ENCODE results near the gene ARL8B. TPM values are rescaled to one million over a fixed set of nuclear protein-coding genes. Genes with fewer than 3 reads are reported as not detected.
"Not testable (repeated sequence)": the region's sequence is repeated elsewhere in the genome, so short reads cannot be mapped to it uniquely, and the experiment has no call there.

The ARL8B gene
- total RNA-seq, 1 experiment from 2014 or later, result 43.8 TPM

DNA sequence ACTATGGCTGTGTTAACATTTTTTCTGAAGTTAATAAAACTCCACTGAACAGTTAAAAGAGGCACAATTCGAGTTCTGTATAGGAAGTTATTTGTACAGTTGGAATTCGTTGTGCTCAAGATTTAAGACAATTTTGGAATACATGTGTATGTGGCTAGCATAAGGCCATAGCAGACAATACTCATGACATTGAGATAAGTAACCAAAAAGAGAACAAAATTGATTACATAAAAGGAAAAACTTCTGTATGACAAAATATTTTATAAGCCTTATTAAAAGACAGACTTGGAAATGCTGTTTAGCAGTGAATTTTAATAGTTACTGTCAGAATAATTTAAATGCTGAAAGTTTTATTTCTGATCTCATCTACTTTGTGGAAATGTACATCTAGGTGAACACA is 47.7 kb downstream of the ARL8B start:
- no peak overlapping the region for H3K4me3 ChIP-seq (ENCODE audit: low read length)
- H4K20me1 ChIP-seq (ENCODE audit: low read length), result peaks cover 13% of the 10 kb centered on the region; the same call in 1 of the 2 replicates
- no peak overlapping the region for H3K9ac ChIP-seq (ENCODE audit: low read length)
- peaks cover 47% of the 10 kb centered on the region for H3K79me2 ChIP-seq (ENCODE audit: low read length)
- H3K9me3 ChIP-seq (ENCODE audit: low read length), result no peaks in the 10 kb centered on the region
- H3K4me2 ChIP-seq (ENCODE audit: low read length), result no peak overlapping the region
- no peak for DNase-seq
- intact Hi-C loops (cut with micrococcal nuclease), result no loop called here
- no peak overlapping the region for H2AFZ ChIP-seq (ENCODE audit: low read length)
- H3K36me3 ChIP-seq (ENCODE audit: low read depth, low read length), result peaks cover 19% of the 10 kb centered on the region
- ATAC-seq, result no peak
- no peak overlapping the region for H3K27ac ChIP-seq (ENCODE audit: low read length)
- no peaks in the 10 kb centered on the region for H3F3A ChIP-seq (ENCODE audit: low read length, unreplicated experiment)
- no peaks in the 10 kb centered on the region for H3K9me2 ChIP-seq (replicated peaks; ENCODE audit: low read length)
- BruUV-seq (replicated peaks), result no TSS peak
- POLR2A ChIA-PET (ENCODE audit: unreplicated experiment), result no interaction called here
- CTCF ChIA-PET, result no interaction called here
- no peak for TF ChIP-seq EZH2phosphoT487 (IDR thresholded peaks at IDR 0.05; ENCODE audit: borderline replicate concordance, low read length)
- TF ChIP-seq, protein P1, sequence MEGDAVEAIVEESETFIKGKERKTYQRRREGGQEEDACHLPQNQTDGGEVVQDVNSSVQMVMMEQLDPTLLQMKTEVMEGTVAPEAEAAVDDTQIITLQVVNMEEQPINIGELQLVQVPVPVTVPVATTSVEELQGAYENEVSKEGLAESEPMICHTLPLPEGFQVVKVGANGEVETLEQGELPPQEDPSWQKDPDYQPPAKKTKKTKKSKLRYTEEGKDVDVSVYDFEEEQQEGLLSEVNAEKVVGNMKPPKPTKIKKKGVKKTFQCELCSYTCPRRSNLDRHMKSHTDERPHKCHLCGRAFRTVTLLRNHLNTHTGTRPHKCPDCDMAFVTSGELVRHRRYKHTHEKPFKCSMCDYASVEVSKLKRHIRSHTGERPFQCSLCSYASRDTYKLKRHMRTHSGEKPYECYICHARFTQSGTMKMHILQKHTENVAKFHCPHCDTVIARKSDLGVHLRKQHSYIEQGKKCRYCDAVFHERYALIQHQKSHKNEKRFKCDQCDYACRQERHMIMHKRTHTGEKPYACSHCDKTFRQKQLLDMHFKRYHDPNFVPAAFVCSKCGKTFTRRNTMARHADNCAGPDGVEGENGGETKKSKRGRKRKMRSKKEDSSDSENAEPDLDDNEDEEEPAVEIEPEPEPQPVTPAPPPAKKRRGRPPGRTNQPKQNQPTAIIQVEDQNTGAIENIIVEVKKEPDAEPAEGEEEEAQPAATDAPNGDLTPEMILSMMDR (conservative IDR thresholded peaks at IDR 0.05; ENCODE audit: low read depth, low read length), result no peak
- H3K4me1 ChIP-seq (ENCODE audit: insufficient read depth, low read length), result no peaks in the 10 kb centered on the region
- H3K27me3 ChIP-seq (ENCODE audit: low read length), result no peaks in the 10 kb centered on the region

GRCh38 chr3:5170975-5171374 is 48.9 kb downstream of the ARL8B start:
- H3K4me1 ChIP-seq (ENCODE audit: insufficient read depth, low read length), result no peaks in the 10 kb centered on the region
- H3K27me3 ChIP-seq (ENCODE audit: low read length), result no peaks in the 10 kb centered on the region
- H3K9ac ChIP-seq (ENCODE audit: low read length), result no peak overlapping the region
- POLR2A ChIA-PET (ENCODE audit: unreplicated experiment), result no interaction called here
- no peaks in the 10 kb centered on the region for H3F3A ChIP-seq (ENCODE audit: low read length, unreplicated experiment)
- no peak overlapping the region for H3K4me3 ChIP-seq (ENCODE audit: low read length)
- no peak overlapping the region for H3K27ac ChIP-seq (ENCODE audit: low read length)
- no peaks in the 10 kb centered on the region for H3K9me3 ChIP-seq (ENCODE audit: low read length)
- TF ChIP-seq, protein P1 (conservative IDR thresholded peaks at IDR 0.05; ENCODE audit: low read depth, low read length), result no peak
- TF ChIP-seq EZH2phosphoT487 (IDR thresholded peaks at IDR 0.05; ENCODE audit: borderline replicate concordance, low read length) (no peak), EZH2 (IDR thresholded peaks at IDR 0.05; ENCODE audit: low read length, unreplicated experiment) (no peak)
- no peak overlapping the region for H2AFZ ChIP-seq (ENCODE audit: low read length)
- ATAC-seq, result no peak
- CTCF ChIA-PET, result no interaction called here
- 0 out of 2 replicates have a peak, but pooled peaks cover 5% of the 10 kb centered on the region for H4K20me1 ChIP-seq (ENCODE audit: low read length)
- no peak for DNase-seq
- peaks cover 23% of the 10 kb centered on the region for H3K36me3 ChIP-seq (ENCODE audit: low read depth, low read length)
- no peak overlapping the region for H3K4me2 ChIP-seq (ENCODE audit: low read length)
- H3K79me2 ChIP-seq (ENCODE audit: low read length), result peaks cover 36% of the 10 kb centered on the region
- H3K9me2 ChIP-seq (replicated peaks; ENCODE audit: low read length), result no peaks in the 10 kb centered on the region
- intact Hi-C loops (cut with micrococcal nuclease), result no loop called here
- BruUV-seq (replicated peaks), result no TSS peak

GRCh38 chr3:5172018-5172417 is 49.9 kb downstream of the ARL8B start:
- Histone ChIP-seq H3K4me3 (ENCODE audit: low read length) (no peak overlapping the region), H2AFZ (ENCODE audit: low read length) (no peak overlapping the region), H4K20me1 (ENCODE audit: low read length) (0 out of 2 replicates have a peak, but pooled peaks cover 5% of the 10 kb centered on the region), H3K4me2 (ENCODE audit: low read length) (no peak overlapping the region), H3K9ac (ENCODE audit: low read length) (no peak overlapping the region), H3K27ac (ENCODE audit: low read length) (no peak overlapping the region), H3K27me3 (ENCODE audit: low read length) (no peaks in the 10 kb centered on the region), H3K9me3 (ENCODE audit: low read length) (no peaks in the 10 kb centered on the region), H3F3A (ENCODE audit: low read length, unreplicated experiment) (no peaks in the 10 kb centered on the region), H3K79me2 (ENCODE audit: low read length) (peaks cover 26% of the 10 kb centered on the region), H3K36me3 (ENCODE audit: low read depth, low read length) (peaks cover 23% of the 10 kb centered on the region), H3K9me2 (replicated peaks; ENCODE audit: low read length) (no peaks in the 10 kb centered on the region), H3K4me1 (ENCODE audit: insufficient read depth, low read length) (no peaks in the 10 kb centered on the region)
- no peak for TF ChIP-seq EZH2 (IDR thresholded peaks at IDR 0.05; ENCODE audit: low read length, unreplicated experiment)
- TF ChIP-seq, protein P1 (conservative IDR thresholded peaks at IDR 0.05; ENCODE audit: low read depth, low read length), result no peak
- no peak for TF ChIP-seq EZH2phosphoT487 (IDR thresholded peaks at IDR 0.05; ENCODE audit: borderline replicate concordance, low read length)
- DNase-seq (no peak), ATAC-seq (no peak)
- no TSS peak for BruUV-seq (replicated peaks)
- CTCF ChIA-PET, result no interaction called here
- intact Hi-C loops (cut with micrococcal nuclease), result no loop called here
- POLR2A ChIA-PET (ENCODE audit: unreplicated experiment), result no interaction called here

- H3K27me3 ChIP-seq (ENCODE audit: low read length); CTCF ChIA-PET; H3K9me3 ChIP-seq (ENCODE audit: low read length); H3K79me2 ChIP-seq (ENCODE audit: low read length); ATAC-seq; H3K4me3 ChIP-seq (ENCODE audit: low read length); H3K4me2 ChIP-seq (ENCODE audit: low read length); H3K27ac ChIP-seq (ENCODE audit: low read length); DNase-seq; intact Hi-C loops (cut with micrococcal nuclease); H3K9me2 ChIP-seq (replicated peaks; ENCODE audit: low read length); POLR2A ChIA-PET (ENCODE audit: unreplicated experiment); H3K4me1 ChIP-seq (ENCODE audit: insufficient read depth, low read length); H3F3A ChIP-seq (ENCODE audit: low read length, unreplicated experiment); H2AFZ ChIP-seq (ENCODE audit: low read length); H3K9ac ChIP-seq (ENCODE audit: low read length); H4K20me1 ChIP-seq (ENCODE audit: low read length): not testable (repeated sequence)
- TSS peak; percentile 18 for BruUV-seq (replicated peaks)
- peaks cover 28% of the 10 kb centered on the region for H3K36me3 ChIP-seq (ENCODE audit: low read depth, low read length)
Observed at GRCh38 chr3:5179036-5179435, 56.9 kb downstream of the ARL8B start.

Measured in PC-3 (cell line).